GM19395 (cell line): ENCODE measurements around the gene CTTN.

Experiments used
- ATAC-seq: cut with Tn5 transposase; IDR thresholded peaks from one replicate; pipeline ENCODE4 v1.9.1; 2021; ENCODE audit warnings: mild to moderate bottlenecking, moderate library complexity; ENCODE audit not compliant: unreplicated experiment

CTTN gene

GRCh38 chr11:70473873-70474690 lies 75.8 kb downstream of the CTTN start:
- ATAC-seq, result no peak

GRCh38 chr11:70474710-70475109 lies 76.4 kb downstream of the CTTN start:
- no peak for ATAC-seq

GRCh38 chr11:70476669-70477068 lies 78.3 kb downstream of the CTTN start:
- no peak for ATAC-seq

GRCh38 chr11:70477176-70477575 lies 78.8 kb downstream of the CTTN start:
- ATAC-seq, result no peak

GRCh38 chr11:70477609-70478008 lies 79.3 kb downstream of the CTTN start:
- ATAC-seq, result no peak

GRCh38 chr11:70478166-70478890 lies 80.0 kb downstream of the CTTN start:
- ATAC-seq, result no peak

GRCh38 chr11:70480711-70481110 lies 82.4 kb downstream of the CTTN start:
- no peak for ATAC-seq

GRCh38 chr11:70481625-70482528 lies 83.5 kb downstream of the CTTN start:
- ATAC-seq, result no peak

- ATAC-seq, result no peak
Observed at GRCh38 chr11:70482529-70482917, 84.2 kb downstream of the CTTN start.

GRCh38 chr11:70483077-70483861 lies 84.9 kb downstream of the CTTN start:
- ATAC-seq, result no peak

- ATAC-seq, result no peak
Observed at GRCh38 chr11:70483917-70484316, 85.6 kb downstream of the CTTN start.

- ATAC-seq, result no peak
Observed at GRCh38 chr11:70485326-70486025, 87.1 kb downstream of the CTTN start.

GRCh38 chr11:70486026-70486415 lies 87.7 kb downstream of the CTTN start:
- ATAC-seq, result no peak
